Stimulated activated CD4-positive, alpha-beta T cell treated with anti-CD3 and anti-CD28 coated beads, Interleukin-1b, Interleukin-23, amount 100 ng/mL, for 1 hour (primary cell): Measurements from ENCODE around the gene KLRK1.
"Not testable (repeated sequence)": the region's sequence is repeated elsewhere in the genome, so short reads cannot be mapped to it uniquely, and the experiment has no call there.

Source experiments
- DNase-seq, 2 donors: peaks; one replicate each; pipeline ENCODE4 v3.0.0-alpha.2; 2020; ENCODE audit warnings: low read depth in 2 of 2

Gene KLRK1

GRCh38 chr12:10362828-10363657 lies 26.8 kb downstream of the KLRK1 start:
- DNase-seq: no peak

- no peak for DNase-seq
These were observed 27.5 kb downstream of the KLRK1 start for GRCh38 chr12:10362325-10362724.

GRCh38 chr12:10361622-10362021 lies 28.2 kb downstream of the KLRK1 start:
- DNase-seq: no peak

GRCh38 chr12:10361084-10361483 lies 28.8 kb downstream of the KLRK1 start:
- no peak for DNase-seq

GRCh38 chr12:10358969-10359368 lies 30.9 kb downstream of the KLRK1 start:
- no peak for DNase-seq

GRCh38 chr12:10358131-10358530 lies 31.7 kb downstream of the KLRK1 start:
- DNase-seq: no peak

- DNase-seq: no peak
These were observed 35.3 kb downstream of the KLRK1 start for GRCh38 chr12:10354502-10354901.

GRCh38 chr12:10354071-10354470 lies 35.8 kb downstream of the KLRK1 start:
- DNase-seq: no peak

GRCh38 chr12:10351457-10351856 lies 38.4 kb downstream of the KLRK1 start:
- not testable (repeated sequence) for DNase-seq

- DNase-seq: no peak
These were observed 47.8 kb downstream of the KLRK1 start for GRCh38 chr12:10341892-10342509.

- DNase-seq: not testable (repeated sequence)
These were observed 48.9 kb downstream of the KLRK1 start for GRCh38 chr12:10340946-10341345.

GRCh38 chr12:10339053-10339840 lies 50.6 kb downstream of the KLRK1 start:
- DNase-seq: no peak

- DNase-seq: not testable (repeated sequence)
These were observed 51.4 kb downstream of the KLRK1 start for GRCh38 chr12:10338470-10338869.

GRCh38 chr12:10336196-10336595 lies 53.6 kb downstream of the KLRK1 start:
- not testable (repeated sequence) for DNase-seq

- DNase-seq: no peak
These were observed 58.1 kb downstream of the KLRK1 start for GRCh38 chr12:10331642-10332239.

GRCh38 chr12:10328691-10329090 lies 61.1 kb downstream of the KLRK1 start:
- DNase-seq: not testable (repeated sequence)
